ENCODE data around the gene SCD5. TPM values are rescaled to one million over a fixed set of nuclear protein-coding genes. Genes with fewer than 3 reads are reported as not detected.
A peak's percentile ranks its signal among the peaks of the same experiment; 100 is the strongest.

SCD5 gene
- polyA plus RNA-seq, 1 donor, result 68.1 TPM

DNA sequence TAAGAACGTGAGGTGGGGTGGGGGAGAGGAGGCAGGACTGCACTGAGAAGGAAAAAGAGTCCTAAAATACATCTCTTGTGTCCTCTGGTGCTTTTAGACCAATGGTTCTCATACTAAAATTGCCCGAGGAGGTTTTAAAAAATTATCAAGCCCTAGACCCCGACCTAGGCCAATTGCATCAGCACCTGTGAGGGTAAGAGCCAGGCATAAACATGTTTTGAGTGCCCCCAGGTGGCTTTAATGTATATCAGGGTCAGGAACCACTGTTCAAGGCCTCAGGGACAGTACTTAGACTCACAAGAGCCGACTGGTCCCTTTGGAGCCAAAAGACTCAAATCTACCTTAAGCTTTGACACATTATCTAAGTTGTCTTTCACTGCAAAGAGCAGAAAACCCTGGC lies 199.3 kb downstream of the SCD5 start:
- WGBS (ENCODE audit: insufficient coverage, low lambda C conversion rate), result no CpG with 5 or more reads among the region's 4 CpGs
- H3K4me1 ChIP-seq (ENCODE audit: control insufficient read depth, insufficient read depth, low read length), result peaks cover under 1% of the 10 kb centered on the region

DNA sequence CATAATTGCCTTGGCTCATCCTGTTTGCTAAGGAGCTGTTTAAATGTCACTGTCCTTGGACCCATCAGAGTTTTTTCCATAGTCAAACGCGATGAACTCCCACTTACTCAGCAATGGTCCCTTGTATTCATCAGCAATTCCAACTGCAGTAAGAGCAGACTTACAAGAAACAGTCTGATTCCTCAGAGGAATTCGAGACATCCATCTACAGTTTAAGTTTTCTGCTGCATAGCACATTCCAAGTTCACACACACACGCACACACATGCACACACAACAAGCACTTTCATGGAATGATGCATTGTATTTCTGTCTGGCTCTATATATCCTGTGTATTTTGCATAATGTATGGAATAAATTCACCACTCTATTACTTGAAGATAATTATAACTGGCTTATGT lies 204.1 kb downstream of the SCD5 start:
- no peak for DNase-seq
- H3K36me3 ChIP-seq (ENCODE audit: control insufficient read depth, insufficient read depth, low read length), result no peaks in the 10 kb centered on the region
- no CpG with 5 or more reads among the region's 4 CpGs for WGBS (ENCODE audit: insufficient coverage, low lambda C conversion rate)
- H3K4me1 ChIP-seq (ENCODE audit: control insufficient read depth, insufficient read depth, low read length), result peaks cover 14% of the 10 kb centered on the region
- H3K27me3 ChIP-seq (ENCODE audit: control insufficient read depth, insufficient read depth, low read length), result no peaks in the 10 kb centered on the region
- H3K4me3 ChIP-seq (ENCODE audit: low read length), result no peak overlapping the region
- no peak overlapping the region for H3K27ac ChIP-seq (ENCODE audit: low read length)
- no peaks in the 10 kb centered on the region for H3K9me3 ChIP-seq (ENCODE audit: control insufficient read depth, low read depth, low read length)

More for the DNA sequence above, 199.3 kb downstream of the SCD5 start:
- Histone ChIP-seq H3K4me3 (ENCODE audit: low read length) (no peak overlapping the region), H3K36me3 (ENCODE audit: control insufficient read depth, insufficient read depth, low read length) (no peaks in the 10 kb centered on the region), H3K27ac (ENCODE audit: low read length) (no peak overlapping the region), H3K27me3 (ENCODE audit: control insufficient read depth, insufficient read depth, low read length) (no peaks in the 10 kb centered on the region), H3K9me3 (ENCODE audit: control insufficient read depth, low read depth, low read length) (no peaks in the 10 kb centered on the region)
- DNase-seq, result no peak

DNA sequence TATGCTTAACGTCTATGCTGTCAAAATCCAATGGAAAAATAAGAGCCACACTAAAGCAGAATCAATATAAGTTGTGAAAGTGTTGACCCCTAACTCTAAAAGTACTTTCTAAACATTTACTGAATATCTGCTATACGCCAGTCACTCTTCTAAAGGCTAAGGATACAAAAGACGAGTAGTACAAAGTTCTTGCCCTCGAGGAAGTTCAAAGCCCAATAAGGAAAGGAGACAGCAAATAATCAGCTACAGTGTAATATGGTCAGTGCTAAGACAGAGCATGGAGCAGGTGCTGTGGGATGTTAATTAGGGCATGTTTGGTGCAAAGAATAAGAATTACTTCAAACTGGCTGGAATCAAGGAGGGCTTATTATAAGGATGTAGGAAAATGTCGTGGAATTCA lies 205.2 kb downstream of the SCD5 start:
- H3K9me3 ChIP-seq (ENCODE audit: control insufficient read depth, low read depth, low read length), result no peaks in the 10 kb centered on the region
- H3K27me3 ChIP-seq (ENCODE audit: control insufficient read depth, insufficient read depth, low read length), result no peaks in the 10 kb centered on the region
- DNase-seq, result peak; percentile 40 to 82
- H3K36me3 ChIP-seq (ENCODE audit: control insufficient read depth, insufficient read depth, low read length), result no peaks in the 10 kb centered on the region
- H3K27ac ChIP-seq (ENCODE audit: low read length), result peak overlapping the region; percentile 39
- WGBS (ENCODE audit: insufficient coverage, low lambda C conversion rate), result 10% methylated on average over 3 of the region's 5 CpGs
- no peak overlapping the region for H3K4me3 ChIP-seq (ENCODE audit: low read length)
- peaks cover 14% of the 10 kb centered on the region for H3K4me1 ChIP-seq (ENCODE audit: control insufficient read depth, insufficient read depth, low read length)

DNA sequence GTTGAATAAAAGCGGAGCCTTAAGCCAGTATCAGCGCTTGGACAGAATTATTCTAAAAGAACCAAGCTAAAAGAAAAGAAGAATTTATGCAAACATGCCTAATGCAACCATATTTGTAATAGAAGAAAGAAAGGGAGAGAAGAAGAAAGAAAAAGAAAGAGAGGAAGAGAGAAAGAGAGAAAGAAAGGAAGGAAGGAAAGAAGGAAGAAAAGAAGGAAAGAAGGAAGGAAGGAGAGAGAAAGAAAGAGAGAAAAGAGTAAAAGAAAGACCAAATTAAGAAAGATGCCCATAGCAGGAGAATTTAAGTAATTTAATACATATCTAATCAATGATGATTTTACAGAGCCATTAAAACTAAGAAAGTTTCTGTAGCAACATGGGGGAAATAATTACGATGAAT lies 206.0 kb downstream of the SCD5 start:
- Histone ChIP-seq H3K4me1 (ENCODE audit: control insufficient read depth, insufficient read depth, low read length) (peaks cover 14% of the 10 kb centered on the region), H3K4me3 (ENCODE audit: low read length) (no peak overlapping the region), H3K27me3 (ENCODE audit: control insufficient read depth, insufficient read depth, low read length) (no peaks in the 10 kb centered on the region), H3K27ac (ENCODE audit: low read length) (no peak overlapping the region), H3K9me3 (ENCODE audit: control insufficient read depth, low read depth, low read length) (no peaks in the 10 kb centered on the region), H3K36me3 (ENCODE audit: control insufficient read depth, insufficient read depth, low read length) (no peaks in the 10 kb centered on the region)
- 100% methylated on average over 3 of the region's 3 CpGs for WGBS (ENCODE audit: insufficient coverage, low lambda C conversion rate)
- DNase-seq, result no peak

DNA sequence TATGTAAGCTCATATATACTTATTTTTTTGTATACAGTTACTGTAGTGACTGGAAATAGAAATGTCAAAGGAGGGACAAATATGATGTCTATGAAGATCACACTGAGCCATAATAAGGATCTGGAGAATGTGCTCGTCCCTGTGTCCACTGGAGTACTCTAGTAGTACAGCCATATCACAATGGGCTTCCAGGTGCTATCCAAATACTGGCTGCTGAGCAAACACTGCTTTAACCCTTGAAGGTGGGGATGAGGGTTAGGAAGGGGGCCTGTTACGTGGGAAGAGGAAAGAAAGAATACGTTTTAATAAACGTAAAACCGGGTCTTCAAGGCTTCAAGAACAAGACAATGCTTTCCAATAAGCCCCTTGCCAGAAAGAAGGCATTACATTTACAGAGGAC lies 207.0 kb downstream of the SCD5 start:
- DNase-seq, result no peak
- no peak overlapping the region for H3K4me3 ChIP-seq (ENCODE audit: low read length)
- no peaks in the 10 kb centered on the region for H3K36me3 ChIP-seq (ENCODE audit: control insufficient read depth, insufficient read depth, low read length)
- no peaks in the 10 kb centered on the region for H3K27me3 ChIP-seq (ENCODE audit: control insufficient read depth, insufficient read depth, low read length)
- WGBS (ENCODE audit: insufficient coverage, low lambda C conversion rate), result no CpG with 5 or more reads among the region's 5 CpGs
- H3K27ac ChIP-seq (ENCODE audit: low read length), result no peak overlapping the region
- peaks cover 14% of the 10 kb centered on the region for H3K4me1 ChIP-seq (ENCODE audit: control insufficient read depth, insufficient read depth, low read length)
- no peaks in the 10 kb centered on the region for H3K9me3 ChIP-seq (ENCODE audit: control insufficient read depth, low read depth, low read length)

DNA sequence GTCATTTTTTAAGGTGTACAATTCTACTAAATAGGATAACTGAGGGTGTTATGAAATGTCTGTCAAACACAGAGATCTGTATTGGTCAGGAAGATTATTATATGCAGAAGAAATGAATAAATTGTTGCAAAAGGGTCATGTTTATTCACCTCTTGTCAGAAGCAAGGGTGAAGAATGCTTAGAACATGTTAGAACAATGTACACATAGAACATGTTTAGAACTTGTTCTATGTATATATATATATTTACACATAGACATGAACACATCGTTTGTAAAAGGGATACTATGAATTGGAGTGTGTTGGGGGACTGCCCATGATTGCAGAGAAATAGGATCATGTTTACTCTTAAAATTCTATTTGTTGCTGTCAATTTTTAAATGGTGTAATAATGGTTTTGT lies 208.8 kb downstream of the SCD5 start:
- Histone ChIP-seq H3K27me3 (ENCODE audit: control insufficient read depth, insufficient read depth, low read length) (no peaks in the 10 kb centered on the region), H3K4me1 (ENCODE audit: control insufficient read depth, insufficient read depth, low read length) (peaks cover 14% of the 10 kb centered on the region), H3K27ac (ENCODE audit: low read length) (no peak overlapping the region), H3K36me3 (ENCODE audit: control insufficient read depth, insufficient read depth, low read length) (no peaks in the 10 kb centered on the region), H3K9me3 (ENCODE audit: control insufficient read depth, low read depth, low read length) (no peaks in the 10 kb centered on the region), H3K4me3 (ENCODE audit: low read length) (no peak overlapping the region)
- WGBS (ENCODE audit: insufficient coverage, low lambda C conversion rate), result no CpG with 5 or more reads among the region's 1 CpG
- no peak for DNase-seq

DNA sequence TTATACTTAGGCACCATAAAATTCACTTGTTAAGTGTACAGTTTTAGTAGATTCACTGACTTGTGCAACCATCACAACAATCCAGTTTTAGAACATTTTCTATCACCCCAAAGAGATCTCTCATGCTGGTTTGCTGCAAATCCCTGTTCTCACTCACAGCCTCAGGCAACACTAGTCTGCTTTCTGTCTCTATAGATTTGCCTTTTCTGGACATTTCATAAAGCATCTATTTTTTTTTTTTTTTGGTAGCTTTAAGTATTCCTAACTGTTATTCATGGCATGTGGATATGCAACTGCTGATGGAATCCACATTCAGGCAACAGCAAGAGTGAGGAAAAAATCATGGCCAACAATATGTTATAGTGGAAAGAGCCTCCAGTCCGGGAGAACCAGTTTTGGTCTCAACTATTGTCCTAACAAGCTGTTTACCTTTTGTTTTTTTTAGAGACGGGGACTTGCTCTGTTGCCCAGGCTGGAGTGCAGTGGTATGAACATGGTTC lies 209.8 kb downstream of the SCD5 start:
- H3K4me1 ChIP-seq (ENCODE audit: control insufficient read depth, insufficient read depth, low read length), result peaks cover 11% of the 10 kb centered on the region
- H3K27ac ChIP-seq (ENCODE audit: low read length), result no peak overlapping the region
- no peak for DNase-seq
- H3K9me3 ChIP-seq (ENCODE audit: control insufficient read depth, low read depth, low read length), result no peaks in the 10 kb centered on the region
- no peaks in the 10 kb centered on the region for H3K36me3 ChIP-seq (ENCODE audit: control insufficient read depth, insufficient read depth, low read length)
- no CpG with 5 or more reads among the region's 2 CpGs for WGBS (ENCODE audit: insufficient coverage, low lambda C conversion rate)
- H3K4me3 ChIP-seq (ENCODE audit: low read length), result no peak overlapping the region
- H3K27me3 ChIP-seq (ENCODE audit: control insufficient read depth, insufficient read depth, low read length), result no peaks in the 10 kb centered on the region

DNA sequence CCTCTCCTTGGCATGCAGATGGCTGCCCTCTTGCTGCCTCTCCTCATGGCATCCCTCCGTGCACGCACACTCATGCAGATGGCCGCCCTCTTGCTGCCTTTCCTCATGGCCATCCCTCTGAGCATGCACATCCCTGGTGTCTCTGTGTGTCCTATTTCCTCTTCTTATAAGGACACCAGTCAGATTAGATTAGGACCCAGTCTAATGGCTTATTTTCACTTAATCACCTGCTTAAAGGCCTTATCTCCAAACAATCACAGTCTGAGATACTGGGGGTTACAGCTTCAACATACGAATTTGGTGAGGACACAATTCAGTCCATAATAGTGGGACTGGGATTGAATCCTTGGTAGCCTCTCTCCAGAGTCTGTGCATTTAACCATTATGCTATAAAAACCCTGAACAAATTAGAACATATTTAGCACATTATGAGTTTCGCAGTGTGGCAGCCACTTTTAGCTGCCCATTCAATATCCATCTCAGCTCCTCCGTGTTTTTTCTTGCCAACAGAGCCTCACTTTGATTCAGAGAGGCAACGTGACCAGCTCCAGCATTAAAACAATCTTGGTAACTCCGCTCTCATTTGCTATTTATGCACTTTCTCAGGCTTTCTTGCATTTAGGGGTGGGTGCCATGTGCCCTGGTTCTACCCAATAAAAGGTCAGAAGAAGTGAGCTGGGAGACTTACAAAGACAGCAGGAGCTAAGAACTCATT lies 210.6 kb downstream of the SCD5 start:
- no peak overlapping the region for H3K4me3 ChIP-seq (ENCODE audit: low read length)
- no peaks in the 10 kb centered on the region for H3K27me3 ChIP-seq (ENCODE audit: control insufficient read depth, insufficient read depth, low read length)
- no peaks in the 10 kb centered on the region for H3K36me3 ChIP-seq (ENCODE audit: control insufficient read depth, insufficient read depth, low read length)
- WGBS (ENCODE audit: insufficient coverage, low lambda C conversion rate), result 50% methylated on average over 2 of the region's 8 CpGs
- no peak overlapping the region for H3K27ac ChIP-seq (ENCODE audit: low read length)
- H3K4me1 ChIP-seq (ENCODE audit: control insufficient read depth, insufficient read depth, low read length), result peaks cover 5% of the 10 kb centered on the region
- no peaks in the 10 kb centered on the region for H3K9me3 ChIP-seq (ENCODE audit: control insufficient read depth, low read depth, low read length)
- no peak for DNase-seq

DNA sequence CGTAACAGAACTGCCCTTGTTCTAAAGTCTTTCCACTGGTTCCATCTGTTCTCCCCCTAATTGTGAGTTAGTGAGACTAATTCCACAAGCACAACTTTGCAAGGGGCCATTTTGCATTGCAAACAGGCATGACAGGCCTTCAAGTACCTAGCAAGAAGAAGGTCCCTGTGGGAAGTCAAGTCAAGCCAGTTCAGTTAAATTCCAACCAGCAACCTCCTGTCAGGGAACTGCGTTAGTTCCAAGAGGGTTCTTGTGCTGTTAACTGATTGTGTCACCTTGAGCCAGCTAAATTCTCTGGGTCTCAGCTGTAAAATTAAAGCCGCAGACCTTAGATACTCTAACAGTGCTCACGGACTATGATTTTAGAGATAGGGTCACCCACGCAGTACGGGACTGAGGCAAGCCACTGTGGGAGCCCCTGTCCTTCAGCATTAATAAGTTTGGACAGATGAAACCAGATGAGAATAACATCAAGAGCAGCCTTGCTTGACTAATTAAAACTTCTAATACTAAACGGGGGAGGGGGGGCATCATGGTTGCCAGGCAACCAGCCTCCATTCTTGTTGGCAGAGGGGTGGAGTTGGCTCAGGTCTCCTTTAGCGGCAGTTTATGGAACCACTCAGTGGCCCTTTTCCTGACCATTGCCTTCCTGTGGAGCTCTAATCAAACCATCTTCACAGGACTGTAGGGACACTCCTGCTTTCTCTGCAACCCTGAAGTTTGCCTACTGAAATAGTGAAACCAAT lies 212.7 kb downstream of the SCD5 start:
- Histone ChIP-seq H3K4me1 (ENCODE audit: control insufficient read depth, insufficient read depth, low read length) (peaks cover 3% of the 10 kb centered on the region), H3K27me3 (ENCODE audit: control insufficient read depth, insufficient read depth, low read length) (no peaks in the 10 kb centered on the region), H3K27ac (ENCODE audit: low read length) (no peak overlapping the region), H3K4me3 (ENCODE audit: low read length) (no peak overlapping the region), H3K9me3 (ENCODE audit: control insufficient read depth, low read depth, low read length) (no peaks in the 10 kb centered on the region), H3K36me3 (ENCODE audit: control insufficient read depth, insufficient read depth, low read length) (no peaks in the 10 kb centered on the region)
- no peak for DNase-seq
- WGBS (ENCODE audit: insufficient coverage, low lambda C conversion rate), result 83% methylated on average over 1 of the region's 8 CpGs

DNA sequence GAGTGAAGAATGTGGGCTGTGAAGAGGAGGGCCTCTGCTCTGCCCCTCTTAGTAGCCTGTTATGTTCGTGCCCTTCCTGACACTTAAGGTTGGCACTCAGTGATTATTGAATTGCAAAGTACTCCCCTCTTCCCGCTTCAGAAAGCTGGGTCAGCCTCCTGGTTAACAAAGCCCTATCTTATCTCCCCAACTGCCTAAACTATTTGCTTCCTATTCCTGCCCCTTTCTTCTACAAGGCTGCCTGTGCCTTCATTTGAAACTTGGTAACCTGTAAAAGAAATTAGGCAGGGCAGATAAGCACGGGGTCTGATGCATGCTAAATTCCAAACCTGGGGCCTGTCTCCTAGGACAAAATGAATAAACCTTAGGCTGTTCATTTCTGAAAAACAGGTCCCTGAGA lies 213.7 kb downstream of the SCD5 start:
- Histone ChIP-seq H3K27me3 (ENCODE audit: control insufficient read depth, insufficient read depth, low read length) (no peaks in the 10 kb centered on the region), H3K9me3 (ENCODE audit: control insufficient read depth, low read depth, low read length) (no peaks in the 10 kb centered on the region), H3K36me3 (ENCODE audit: control insufficient read depth, insufficient read depth, low read length) (no peaks in the 10 kb centered on the region), H3K4me1 (ENCODE audit: control insufficient read depth, insufficient read depth, low read length) (peaks cover 3% of the 10 kb centered on the region), H3K4me3 (ENCODE audit: low read length) (no peak overlapping the region), H3K27ac (ENCODE audit: low read length) (no peak overlapping the region)
- DNase-seq, result no peak
- WGBS (ENCODE audit: insufficient coverage, low lambda C conversion rate), result no CpG with 5 or more reads among the region's 3 CpGs

Measured in large intestine (tissue), 3 donors.